HepG2 (cell line): ENCODE results near the gene TAGLN2. TPM values are rescaled to one million over a fixed set of nuclear protein-coding genes. Genes with fewer than 3 reads are reported as not detected.

Experiments used
- FOXA3 ChIP-seq: IDR thresholded peaks from 2 replicates; pipeline ENCODE4 v1.6.1; 2016; ENCODE audit warnings: missing genetic modification reagents, missing compliant biosample characterization
- GRHL1 ChIP-seq: sonication (generic); formaldehyde crosslinking; conservative IDR thresholded peaks from 2 replicates; pipeline ENCODE4 v1.8.0; 2022; ENCODE audit warnings: missing genetic modification reagents
- JDP2 ChIP-seq: sonication (generic); formaldehyde crosslinking; IDR thresholded peaks from 2 replicates; pipeline ENCODE4 v1.8.1; 2022; ENCODE audit warnings: missing genetic modification reagents, borderline replicate concordance
- NR2C2 ChIP-seq: sonication (generic); formaldehyde crosslinking; IDR thresholded peaks from 2 replicates; pipeline ENCODE4 v1.4.0; 2020; ENCODE audit warnings: missing genetic modification reagents, mild to moderate bottlenecking, moderate library complexity, borderline replicate concordance
- PLSCR1 ChIP-seq: sonication (generic); formaldehyde crosslinking; IDR thresholded peaks from 2 replicates; pipeline ENCODE4 v1.5.0; 2020; ENCODE audit warnings: missing genetic modification reagents, mild to moderate bottlenecking, borderline replicate concordance
- PRDM4 ChIP-seq: sonication (generic); formaldehyde crosslinking; IDR thresholded peaks from 2 replicates; pipeline ENCODE4 v1.9.0; 2021; ENCODE audit warnings: missing genetic modification reagents, borderline replicate concordance
- RFX1 ChIP-seq: fragments of 450-650 bp; IDR thresholded peaks from 2 replicates; pipeline ENCODE4 v1.6.1; 2017
- SKI ChIP-seq: fragments of 450-650 bp; IDR thresholded peaks from one replicate; pipeline ENCODE4 v1.6.1; 2018; ENCODE audit warnings: mild to moderate bottlenecking; ENCODE audit not compliant: partially characterized antibody
- TEAD3 ChIP-seq: optimal IDR thresholded peaks from 2 replicates; pipeline ENCODE3; 2016; ENCODE audit warnings: borderline replicate concordance
- THAP11 ChIP-seq: IDR thresholded peaks from 2 replicates; pipeline ENCODE4 v1.6.1; 2016; ENCODE audit warnings: missing biosample characterization, missing genetic modification reagents
- ZBTB33 ChIP-seq: sonication (generic); formaldehyde crosslinking; IDR thresholded peaks from 2 replicates; pipeline ENCODE4 v1.4.0; 2020; ENCODE audit warnings: missing genetic modification reagents
- ZNF17 ChIP-seq: sonication (generic); formaldehyde crosslinking; IDR thresholded peaks from 2 replicates; pipeline ENCODE4 v1.5.0; 2020; ENCODE audit warnings: mild to moderate bottlenecking, missing genetic modification reagents
- ZNF24 ChIP-seq: fragments of 450-650 bp; IDR thresholded peaks from 2 replicates; pipeline ENCODE4 v1.6.1; 2017; ENCODE audit warnings: antibody characterized with exemption, mild to moderate bottlenecking
- ZNF274 ChIP-seq: sonication (generic); formaldehyde crosslinking; IDR thresholded peaks from 2 replicates; pipeline ENCODE4 v1.5.1; 2020; ENCODE audit warnings: mild to moderate bottlenecking, missing genetic modification reagents
- ZNF768 ChIP-seq: sonication (generic); formaldehyde crosslinking; IDR thresholded peaks from 2 replicates; pipeline ENCODE4 v1.4.0; 2020; ENCODE audit warnings: missing genetic modification reagents
- ZNF772 ChIP-seq: sonication (generic); formaldehyde crosslinking; IDR thresholded peaks from 2 replicates; pipeline ENCODE4 v1.5.0; 2020; ENCODE audit warnings: mild to moderate bottlenecking, missing genetic modification reagents
- ZXDC ChIP-seq: sonication (generic); formaldehyde crosslinking; IDR thresholded peaks from 2 replicates; pipeline ENCODE4 v1.5.0; 2020; ENCODE audit warnings: mild to moderate bottlenecking, missing genetic modification reagents
- polyA plus RNA-seq, 8 experiments: library from polyadenylated mRNA; depleted of rRNA in 3 of 8; stranded (reverse) in 7 of 8; unstranded in 1 of 8; fragments of >200 nt; fragmentation: Illumina TruSeq in 4 of 8; extraction: Trizol in 4 of 8; gene quantifications; 2 replicates each; pipeline versions ENCODE4 v1.2.1 to v1.2.3, GENCODE V29; 2011 to 2016; ENCODE audit warnings: low read depth in 4 of 8, missing spikeins in 1 of 8, mixed read lengths in 1 of 8; ENCODE audit not compliant: insufficient read depth in 1 of 8
- total RNA-seq, 5 experiments: library from RNA; depleted of rRNA; stranded (reverse); fragments of >200 nt; fragmentation: Illumina TruSeq; extraction: Trizol; gene quantifications; 2 replicates each; pipeline ENCODE4 v1.2.3, GENCODE V29; 2016; ENCODE audit warnings: low read depth in 1 of 5

Gene TAGLN2
- total and polyA plus RNA-seq, 2 of the 13 experiments (the other 11 are each of a cell fraction or from before 2014, with no cell fraction given) = 6.7 to 17.2 TPM

GRCh38 chr1:159923203-159924024, 1.9 kb downstream of the TAGLN2 start (continued):
- TF ChIP-seq TEAD3 = no peak
- TF ChIP-seq PRDM4 (CRISPR knock-in tag) = no peak
- TF ChIP-seq ZNF17 = no peak
- peak; percentile 40; the same call in 1 of the 2 replicates for TF ChIP-seq ZBTB33 (CRISPR knock-in tag)
- TF ChIP-seq ZNF768 (CRISPR knock-in tag) = no peak
- TF ChIP-seq SKI = peak; percentile 45
- TF ChIP-seq NR2C2 = no peak
- no peak for TF ChIP-seq ZXDC (CRISPR knock-in tag)
- TF ChIP-seq FOXA3 (CRISPR knock-in tag) = peak; percentile 57
- TF ChIP-seq RFX1 = peak; percentile 67; the same call in 1 of the 2 replicates
- TF ChIP-seq GRHL1 (CRISPR knock-in tag) = no peak
- no peak for TF ChIP-seq ZNF24
- TF ChIP-seq ZNF274 (CRISPR knock-in tag) = no peak
- TF ChIP-seq PLSCR1 = no peak
- no peak for TF ChIP-seq THAP11
- TF ChIP-seq ZNF772 (CRISPR knock-in tag) = no peak
- no peak for TF ChIP-seq JDP2 (CRISPR knock-in tag)
